Caco-2 (cell line): ENCODE measurements around the gene CCNL2. TPM values are rescaled to one million over a fixed set of nuclear protein-coding genes. Genes with fewer than 3 reads are reported as not detected.
A peak's percentile ranks its signal among the peaks of the same experiment; 100 is the strongest.

Experiments
- BruUV-seq: library from RNA; stranded (reverse); fragments of 400-500 nt; replicated peaks from 2 replicates; lab custom pipeline; 2021; lab: Mats Ljungman, UMichigan
- CTCF ChIA-PET: fragments of 300-600 bp; sonication (Branson Sonifier 250); formaldehyde crosslinking; loops from one replicate; lab custom pipeline; 2022; ENCODE audit warnings: antibody characterized with exemption; lab: Charles Lee
- POLR2A ChIA-PET: fragments of 300-600 bp; sonication (Branson Sonifier 250); formaldehyde crosslinking; loops from one replicate; lab custom pipeline; 2022; ENCODE audit warnings: antibody characterized with exemption; lab: Charles Lee
- DNase-seq, 2 experiments: peaks; one replicate each; pipeline versions ENCODE4 v3.0.0 to v3.0.0-alpha.2; 2020 to 2022
- H3K27me3 ChIP-seq: replicated peaks from 2 replicates; pipeline ENCODE4 v1.6.0; 2011; ENCODE audit warnings: low read length; ENCODE audit not compliant: control insufficient read depth, insufficient read depth
- H3K36me3 ChIP-seq: 2 replicates; pipeline ENCODE4 v1.5.1; 2011; ENCODE audit warnings: low read length; ENCODE audit not compliant: control insufficient read depth, insufficient read depth
- H3K4me1 ChIP-seq: fragments of 250-450 bp; sonication (Bioruptor Pico); 2 replicates; pipeline ENCODE4 v1.5.1; 2020; ENCODE audit warnings: mild to moderate bottlenecking
- H3K4me3 ChIP-seq: 2 replicates; pipeline ENCODE4 v1.5.1; 2011; ENCODE audit warnings: low read depth, mild to moderate bottlenecking, control low read depth, low read length
- H3K9me3 ChIP-seq: fragments of 250-450 bp; sonication (Bioruptor Pico); 2 replicates; pipeline ENCODE4 v1.5.1; 2020; ENCODE audit warnings: mild to moderate bottlenecking, moderate library complexity
- H3K27ac Mint-ChIP-seq: one replicate; pipeline ENCODE4 v1.8.0; 2022; ENCODE audit warnings: mixed read lengths; ENCODE audit not compliant: unreplicated experiment
- H3K27me3 Mint-ChIP-seq: one replicate; pipeline ENCODE4 v1.8.0; 2022; ENCODE audit warnings: mixed read lengths; ENCODE audit not compliant: insufficient read depth, unreplicated experiment
- H3K36me3 Mint-ChIP-seq: one replicate; pipeline ENCODE4 v1.8.0; 2022; ENCODE audit warnings: mild to moderate bottlenecking, mixed read lengths; ENCODE audit not compliant: insufficient read depth, unreplicated experiment
- H3K4me1 Mint-ChIP-seq: one replicate; pipeline ENCODE4 v1.8.0; 2022; ENCODE audit warnings: low read depth, mixed read lengths; ENCODE audit not compliant: unreplicated experiment
- H3K4me3 Mint-ChIP-seq: one replicate; pipeline ENCODE4 v1.8.0; 2022; ENCODE audit warnings: mild to moderate bottlenecking, moderate library complexity, mixed read lengths; ENCODE audit not compliant: unreplicated experiment
- H3K9me3 Mint-ChIP-seq: one replicate; pipeline ENCODE4 v1.8.0; 2022; ENCODE audit warnings: mixed read lengths; ENCODE audit not compliant: unreplicated experiment
- CTCF ChIP-seq, 2 experiments: fragments of 200-600 bp in 1 of 2; IDR thresholded peaks; 1 replicate in 1 of 2; 2 replicates in 1 of 2; pipeline versions ENCODE4 v1.5.1 to v1.8.0; 2011 to 2022; ENCODE audit warnings: antibody characterized with exemption in 1 of 2, control low read depth in 1 of 2, inconsistent platforms in 1 of 2, low read depth in 1 of 2, low read length in 1 of 2, mild to moderate bottlenecking in 1 of 2, moderate library complexity in 1 of 2; ENCODE audit not compliant: insufficient read depth in 1 of 2, severe bottlenecking in 1 of 2, unreplicated experiment in 1 of 2
- intact Hi-C: fragments of 100-400 bp; cut with micrococcal nuclease; formaldehyde crosslinking; loops from one replicate; pipeline ENCODE4 v1.10.0; 2022; ENCODE audit not compliant: unreplicated experiment
- total RNA-seq: library from RNA; stranded (reverse); gene quantifications from 2 replicates; pipeline ENCODE4 v1.2.3, GENCODE V29; 2022

The CCNL2 gene
- total RNA-seq, 1 experiment from 2014 or later: 147 TPM

DNA sequence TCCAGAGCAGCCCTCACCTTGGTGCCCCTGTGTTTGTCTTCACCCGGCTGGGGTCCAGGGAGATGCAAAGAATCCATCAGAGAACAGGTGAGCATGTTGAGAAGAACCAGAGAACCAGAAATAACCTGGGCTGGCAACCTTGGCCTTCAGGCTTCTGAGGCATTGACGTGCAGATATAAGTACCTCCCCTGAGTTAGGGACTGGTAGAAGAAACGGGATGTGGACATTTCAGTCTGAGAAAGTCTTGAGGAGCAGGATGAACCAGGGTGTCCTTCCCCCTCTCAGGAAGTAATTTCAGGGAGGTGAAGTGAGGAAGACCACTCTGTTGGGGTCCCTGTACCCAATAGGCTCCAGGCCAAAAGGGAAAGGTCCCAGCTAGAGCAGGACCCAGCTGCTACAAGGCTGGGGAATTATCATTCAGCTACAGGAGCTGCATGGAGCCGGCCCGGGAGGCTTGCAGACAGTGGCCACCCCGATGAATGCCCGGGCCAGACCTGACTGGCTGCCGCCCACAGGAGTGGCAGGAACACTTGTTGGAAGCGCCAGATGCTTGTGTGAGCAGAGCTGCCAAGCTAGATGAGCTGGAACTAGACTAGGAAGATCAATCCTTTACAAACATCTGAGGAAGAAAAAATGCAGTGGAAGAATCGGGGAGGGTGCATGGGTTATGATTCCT is 22.4 kb downstream of the CCNL2 start:
- Histone ChIP-seq H3K9me3 (no peaks in the 10 kb centered on the region), H3K4me1 (peaks cover 6% of the 10 kb centered on the region), H3K27me3 (no peaks in the 10 kb centered on the region), H3K4me3 (no peak overlapping the region), H3K36me3 (no peaks in the 10 kb centered on the region)
- intact Hi-C loops: no loop called here
- Mint-ChIP-seq H3K27ac (peak overlapping the region; percentile 93), H3K4me3 (peak overlapping the region; percentile 85), H3K4me1 (no peaks in the 10 kb centered on the region), H3K27me3 (no peaks in the 10 kb centered on the region), H3K36me3 (peaks cover 10% of the 10 kb centered on the region), H3K9me3 (no peaks in the 10 kb centered on the region)
- no TSS peak for BruUV-seq
- ChIA-PET CTCF (interaction anchor here (1.3 kb wide), 1 partner anchor 28 kb away, joined by 4 read pairs; no protein-coding TSS in a partner anchor), POLR2A (no interaction called here)
- TF ChIP-seq CTCF (IDR thresholded peaks at IDR 0.05; ENCODE audit: insufficient read depth in 1 of 2, low read depth in 1 of 2, low read length in 1 of 2, severe bottlenecking in 1 of 2, unreplicated experiment in 1 of 2): no peak
- DNase-seq: no peak

GRCh38 chr1:1374929-1375662 is 24.0 kb downstream of the CCNL2 start, which contains the start of gene AURKAIP1:
Gene AURKAIP1 (minus strand): TSS chr1:1375207. CDS start chr1:1374756, 451 bp downstream.
- H3K4me3 ChIP-seq: peak within 1 kb of the TSS; percentile 84
- Mint-ChIP-seq H3K27me3 (no peaks in the 10 kb centered on the region), H3K4me1 (no peaks in the 10 kb centered on the region), H3K9me3 (no peaks in the 10 kb centered on the region), H3K4me3 (peak within 1 kb of the TSS; percentile 85), H3K36me3 (peaks cover 16% of the 10 kb centered on the region), H3K27ac (peak within 1 kb of the TSS; percentile 93)
- DNase-seq: peak; percentile 97 to 98
- no peaks in the 10 kb centered on the region for H3K36me3 ChIP-seq
- ChIA-PET CTCF (interaction anchor here (0.6 to 1.3 kb wide), 3 partner anchors 21 to 170 kb away, joined by 4 to 10 read pairs (median 6); no protein-coding TSS in a partner anchor), POLR2A (interaction anchor here (0.5 to 1.2 kb wide), 8 partner anchors 18 to 349 kb away, joined by 4 to 16 read pairs (median 5); partner anchors contain the start of genes CCNL2 and CDK11A)
- no TSS peak for BruUV-seq
- H3K9me3 ChIP-seq: no peaks in the 10 kb centered on the region
- TF ChIP-seq CTCF (IDR thresholded peaks at IDR 0.05; ENCODE audit: insufficient read depth in 1 of 2, low read depth in 1 of 2, low read length in 1 of 2, severe bottlenecking in 1 of 2, unreplicated experiment in 1 of 2): peak in 1 of 2 experiments; percentile 39
- no peaks in the 10 kb centered on the region for H3K27me3 ChIP-seq
- H3K4me1 ChIP-seq: peaks cover 6% of the 10 kb centered on the region
- intact Hi-C loops: no loop called here

GRCh38 chr1:1374589-1374928 is 24.6 kb downstream of the CCNL2 start:
- intact Hi-C loops: no loop called here
- H3K9me3 Mint-ChIP-seq: no peaks in the 10 kb centered on the region
- Histone ChIP-seq H3K4me1 (peaks cover 6% of the 10 kb centered on the region), H3K36me3 (no peaks in the 10 kb centered on the region), H3K4me3 (peak overlapping the region; percentile 84), H3K27me3 (no peaks in the 10 kb centered on the region), H3K9me3 (no peaks in the 10 kb centered on the region)
- CTCF ChIA-PET: interaction anchor here (1.0 kb wide), 1 partner anchor 171 kb away, joined by 6 read pairs; no protein-coding TSS in a partner anchor
- H3K4me1 Mint-ChIP-seq: no peaks in the 10 kb centered on the region
- no peaks in the 10 kb centered on the region for H3K27me3 Mint-ChIP-seq
- H3K27ac Mint-ChIP-seq: peak overlapping the region; percentile 93
- DNase-seq: no peak
- no peak for TF ChIP-seq CTCF (IDR thresholded peaks at IDR 0.05; ENCODE audit: insufficient read depth in 1 of 2, low read depth in 1 of 2, low read length in 1 of 2, severe bottlenecking in 1 of 2, unreplicated experiment in 1 of 2)
- POLR2A ChIA-PET: interaction anchor here (0.9 to 1.2 kb wide), 2 partner anchors 25 to 240 kb away, joined by 6 to 16 read pairs; partner anchors contain the start of gene CCNL2
- no TSS peak for BruUV-seq
- H3K36me3 Mint-ChIP-seq: peaks cover 16% of the 10 kb centered on the region
- H3K4me3 Mint-ChIP-seq: peak overlapping the region; percentile 85
